Fibroblast of lung (primary cell): ENCODE measurements around the gene CAMKMT.

Source experiments
- EZH2 ChIP-seq: IDR thresholded peaks from 2 replicates; pipeline ENCODE4 v1.5.1; 2012; ENCODE audit warnings: low read length, control low read depth, mild to moderate bottlenecking; ENCODE audit errors: missing control alignments
- TF ChIP-seq, protein P1 (sequence below), 2 donors: IDR thresholded peaks in 1 of 2; conservative IDR thresholded peaks in 1 of 2; 1 replicate in 1 of 2; 2 replicates in 1 of 2; pipeline ENCODE4 v1.5.1; 2011 to 2012; ENCODE audit warnings: low read length in 2 of 2, control low read depth in 1 of 2, inconsistent platforms in 1 of 2, low read depth in 1 of 2, mild to moderate bottlenecking in 1 of 2

DNA sequence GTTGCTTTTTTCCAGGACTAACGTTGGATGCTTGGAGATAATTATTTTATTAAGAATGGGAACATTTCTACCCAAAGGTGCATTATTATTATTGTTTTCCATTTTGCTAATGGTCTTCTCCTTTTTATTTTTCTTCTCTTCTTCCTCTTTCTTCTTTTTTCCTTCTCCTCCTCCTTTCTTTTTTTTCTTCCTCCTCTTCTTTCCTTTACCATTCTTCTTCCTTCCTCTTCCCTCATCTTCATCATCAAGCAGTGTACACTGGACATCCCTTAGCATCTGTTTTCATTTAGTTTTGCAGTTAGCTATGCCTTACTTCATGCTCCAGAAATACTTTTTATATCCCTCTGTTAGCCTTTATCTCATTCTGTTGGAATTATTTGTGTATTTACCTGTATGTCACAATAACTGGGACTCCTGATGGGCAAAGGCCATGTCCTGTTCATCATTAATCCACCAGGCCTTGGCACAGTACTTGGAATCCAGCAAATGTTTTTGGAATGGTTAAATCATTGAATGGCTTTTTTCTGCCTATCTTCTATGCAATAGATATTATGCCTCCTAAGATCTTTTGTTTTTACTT lies 162.7 kb downstream of the CAMKMT start:
- TF ChIP-seq, protein P1, sequence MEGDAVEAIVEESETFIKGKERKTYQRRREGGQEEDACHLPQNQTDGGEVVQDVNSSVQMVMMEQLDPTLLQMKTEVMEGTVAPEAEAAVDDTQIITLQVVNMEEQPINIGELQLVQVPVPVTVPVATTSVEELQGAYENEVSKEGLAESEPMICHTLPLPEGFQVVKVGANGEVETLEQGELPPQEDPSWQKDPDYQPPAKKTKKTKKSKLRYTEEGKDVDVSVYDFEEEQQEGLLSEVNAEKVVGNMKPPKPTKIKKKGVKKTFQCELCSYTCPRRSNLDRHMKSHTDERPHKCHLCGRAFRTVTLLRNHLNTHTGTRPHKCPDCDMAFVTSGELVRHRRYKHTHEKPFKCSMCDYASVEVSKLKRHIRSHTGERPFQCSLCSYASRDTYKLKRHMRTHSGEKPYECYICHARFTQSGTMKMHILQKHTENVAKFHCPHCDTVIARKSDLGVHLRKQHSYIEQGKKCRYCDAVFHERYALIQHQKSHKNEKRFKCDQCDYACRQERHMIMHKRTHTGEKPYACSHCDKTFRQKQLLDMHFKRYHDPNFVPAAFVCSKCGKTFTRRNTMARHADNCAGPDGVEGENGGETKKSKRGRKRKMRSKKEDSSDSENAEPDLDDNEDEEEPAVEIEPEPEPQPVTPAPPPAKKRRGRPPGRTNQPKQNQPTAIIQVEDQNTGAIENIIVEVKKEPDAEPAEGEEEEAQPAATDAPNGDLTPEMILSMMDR (conservative IDR thresholded peaks at IDR 0.05 in 1 of 2, IDR thresholded peaks at IDR 0.05 in 1 of 2; ENCODE audit: low read depth in 1 of 2, low read length in 2 of 2): no peak
- no peak for TF ChIP-seq EZH2
